Measurements from ENCODE around the gene PLVAP.

PLVAP gene

GRCh38 chr19:17348700-17349099 is 28.4 kb downstream of the PLVAP start:
- Mint-ChIP-seq H3K27me3 (peaks cover 67% of the 10 kb centered on the region), H3K4me1 (peaks cover 24% of the 10 kb centered on the region), H3K9me3 (no peaks in the 10 kb centered on the region), H3K4me3 (no peak overlapping the region), H3K27ac (no peak overlapping the region)
- DNase-seq (no peak), ATAC-seq (no peak)

GRCh38 chr19:17347877-17348276 is 29.3 kb downstream of the PLVAP start:
- DNase-seq = no peak
- no peaks in the 10 kb centered on the region for H3K9me3 Mint-ChIP-seq
- no peak for ATAC-seq
- H3K4me3 Mint-ChIP-seq = no peak overlapping the region
- no peak overlapping the region for H3K27ac Mint-ChIP-seq
- peaks cover 59% of the 10 kb centered on the region for H3K27me3 Mint-ChIP-seq
- peaks cover 24% of the 10 kb centered on the region for H3K4me1 Mint-ChIP-seq

- no peaks in the 10 kb centered on the region for H3K9me3 Mint-ChIP-seq
- DNase-seq (no peak), ATAC-seq (no peak)
- H3K4me1 Mint-ChIP-seq = peaks cover 24% of the 10 kb centered on the region
- no peak overlapping the region for H3K27ac Mint-ChIP-seq
- H3K27me3 Mint-ChIP-seq = peaks cover 54% of the 10 kb centered on the region
- no peak overlapping the region for H3K4me3 Mint-ChIP-seq
Measured at GRCh38 chr19:17347361-17347760, 29.8 kb downstream of the PLVAP start.

DNA sequence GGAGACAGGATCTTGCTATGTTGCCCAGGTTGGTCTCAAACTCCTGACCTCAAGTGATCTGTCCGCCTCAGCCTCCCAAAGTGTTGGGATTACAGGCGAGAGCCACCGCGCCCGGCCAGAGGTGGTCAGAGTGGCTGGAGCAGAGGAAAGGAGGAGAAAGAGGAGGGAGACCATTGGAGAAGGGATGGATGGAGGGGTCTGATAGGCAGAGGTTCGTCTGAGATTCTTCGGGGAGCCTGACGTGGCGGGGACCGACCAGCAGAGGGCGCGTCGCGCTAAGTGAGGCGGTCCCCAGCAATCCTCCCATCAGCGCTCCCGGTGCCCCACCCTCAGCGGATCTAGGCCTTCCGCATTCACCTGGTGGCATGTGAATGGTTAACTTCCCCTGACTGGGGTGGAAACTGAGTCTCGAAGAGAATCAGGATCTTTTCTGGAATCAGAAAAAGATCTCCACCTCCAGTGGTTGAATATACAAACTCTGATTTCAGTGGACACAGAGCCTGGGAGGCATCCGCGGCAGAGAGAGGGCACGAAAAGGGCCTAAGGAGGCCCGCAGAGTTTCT is 31.0 kb downstream of the PLVAP start:
- peak overlapping the region in 1 of 2 donors; percentile 21 for H3K27ac Mint-ChIP-seq
- peak; percentile 82 to 83 for DNase-seq
- peaks cover 42% of the 10 kb centered on the region for H3K27me3 Mint-ChIP-seq
- ATAC-seq = peak; percentile 97
- peaks cover 17% of the 10 kb centered on the region for H3K4me1 Mint-ChIP-seq
- H3K4me3 Mint-ChIP-seq = no peak overlapping the region
- no peaks in the 10 kb centered on the region for H3K9me3 Mint-ChIP-seq

GRCh38 chr19:17341845-17342244 is 35.3 kb downstream of the PLVAP start:
- no peak for DNase-seq
- no peaks in the 10 kb centered on the region for H3K27me3 Mint-ChIP-seq
- H3K9me3 Mint-ChIP-seq = no peaks in the 10 kb centered on the region
- H3K4me1 Mint-ChIP-seq = peaks cover 40% of the 10 kb centered on the region
- no peak overlapping the region for H3K27ac Mint-ChIP-seq
- no peak for ATAC-seq
- no peak overlapping the region for H3K4me3 Mint-ChIP-seq

GRCh38 chr19:17341386-17341785 is 35.8 kb downstream of the PLVAP start:
- ATAC-seq (no peak), DNase-seq (no peak)
- H3K4me3 Mint-ChIP-seq = no peak overlapping the region
- peaks cover 39% of the 10 kb centered on the region for H3K4me1 Mint-ChIP-seq
- H3K9me3 Mint-ChIP-seq = no peaks in the 10 kb centered on the region
- H3K27me3 Mint-ChIP-seq = no peaks in the 10 kb centered on the region
- no peak overlapping the region for H3K27ac Mint-ChIP-seq

- ATAC-seq (no peak), DNase-seq (no peak)
- Mint-ChIP-seq H3K9me3 (no peaks in the 10 kb centered on the region), H3K4me1 (peaks cover 39% of the 10 kb centered on the region), H3K4me3 (no peak overlapping the region), H3K27ac (no peak overlapping the region), H3K27me3 (no peaks in the 10 kb centered on the region)
Measured at GRCh38 chr19:17340871-17341357, 36.2 kb downstream of the PLVAP start.

GRCh38 chr19:17340302-17340870 is 36.8 kb downstream of the PLVAP start:
- Mint-ChIP-seq H3K27me3 (no peaks in the 10 kb centered on the region), H3K4me3 (no peak overlapping the region), H3K9me3 (no peaks in the 10 kb centered on the region), H3K4me1 (peaks cover 38% of the 10 kb centered on the region), H3K27ac (peak overlapping the region in 1 of 2 donors; percentile 42)
- no peak for DNase-seq
- no peak for ATAC-seq

DNA sequence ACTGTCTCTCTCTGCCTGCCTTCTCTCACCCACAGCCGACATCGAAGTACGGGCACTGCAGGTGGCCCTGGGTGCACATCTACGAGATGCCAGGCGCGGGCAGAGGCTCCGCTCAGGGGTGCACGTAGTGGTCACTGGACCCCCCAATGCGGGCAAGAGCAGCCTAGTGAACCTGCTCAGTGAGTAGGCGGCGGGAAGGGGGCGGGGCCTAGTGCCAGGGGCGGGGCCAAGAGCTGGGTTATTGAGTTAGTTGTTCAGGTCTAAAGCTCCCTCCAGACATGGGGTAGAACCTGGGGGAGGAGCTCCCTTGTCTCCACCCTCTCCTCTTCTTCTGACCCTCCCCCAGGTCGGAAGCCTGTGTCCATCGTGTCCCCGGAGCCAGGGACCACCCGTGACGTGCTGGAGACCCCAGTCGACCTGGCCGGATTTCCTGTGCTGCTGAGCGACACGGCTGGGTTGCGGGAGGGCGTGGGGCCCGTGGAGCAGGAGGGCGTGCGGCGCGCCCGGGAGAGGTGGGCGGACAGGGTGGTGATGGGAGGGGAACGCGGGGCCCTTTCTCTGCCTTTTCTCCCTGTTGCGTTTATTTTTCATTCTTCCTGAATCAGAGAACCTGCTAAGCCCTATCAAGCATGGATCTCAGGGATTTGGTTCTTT is 37.9 kb downstream of the PLVAP start:
- no peaks in the 10 kb centered on the region for H3K27me3 Mint-ChIP-seq
- ATAC-seq (no peak), DNase-seq (no peak)
- peak overlapping the region; percentile 91 to 95 for H3K4me3 Mint-ChIP-seq
- no peaks in the 10 kb centered on the region for H3K9me3 Mint-ChIP-seq
- peaks cover 47% of the 10 kb centered on the region for H3K4me1 Mint-ChIP-seq
- H3K27ac Mint-ChIP-seq = peak overlapping the region in 1 of 2 donors; percentile 7

- Mint-ChIP-seq H3K4me3 (peak overlapping the region; percentile 91 to 95), H3K9me3 (no peaks in the 10 kb centered on the region), H3K4me1 (peaks cover 53% of the 10 kb centered on the region), H3K27ac (peak overlapping the region in 1 of 2 donors; percentile 7), H3K27me3 (no peaks in the 10 kb centered on the region)
- no peak for DNase-seq
- no peak for ATAC-seq
Measured at GRCh38 chr19:17338433-17339078, 38.6 kb downstream of the PLVAP start.

GRCh38 chr19:17337675-17338432 is 39.3 kb downstream of the PLVAP start:
- peak overlapping the region; percentile 91 to 95 for H3K4me3 Mint-ChIP-seq
- ATAC-seq (peak; percentile 2), DNase-seq (peak; percentile 32 to 47)
- peaks cover 60% of the 10 kb centered on the region for H3K4me1 Mint-ChIP-seq
- H3K27me3 Mint-ChIP-seq = no peaks in the 10 kb centered on the region
- H3K9me3 Mint-ChIP-seq = no peaks in the 10 kb centered on the region
- H3K27ac Mint-ChIP-seq = peak overlapping the region; percentile 80 to 96

- H3K4me1 Mint-ChIP-seq = peaks cover 68% of the 10 kb centered on the region
- peak within 1 kb of the TSS; percentile 91 to 95 for H3K4me3 Mint-ChIP-seq
- DNase-seq = peak; percentile 93 to 96
- no peaks in the 10 kb centered on the region for H3K9me3 Mint-ChIP-seq
- no peaks in the 10 kb centered on the region for H3K27me3 Mint-ChIP-seq
- H3K27ac Mint-ChIP-seq = peak within 1 kb of the TSS; percentile 86 to 96
- ATAC-seq = peak; percentile 92
Measured at GRCh38 chr19:17336872-17337674, 40.1 kb downstream of the PLVAP start, which contains the start of gene GTPBP3. TSS of gene GTPBP3 (plus strand) at chr19:17337553. CDS start at chr19:17337612, 59 bp downstream.

GRCh38 chr19:17335575-17335974 is 41.6 kb downstream of the PLVAP start:
- Mint-ChIP-seq H3K4me1 (peaks cover 63% of the 10 kb centered on the region), H3K27ac (no peak overlapping the region), H3K9me3 (no peaks in the 10 kb centered on the region), H3K4me3 (peak overlapping the region; percentile 91 to 95), H3K27me3 (peaks cover 4% of the 10 kb centered on the region)
- ATAC-seq (no peak), DNase-seq (no peak)

Data from stimulated activated naive CD8-positive, alpha-beta T cell treated with anti-CD3 and anti-CD28 coated beads, Interleukin-15, amount 100 ng/mL, for 72 hours (primary cell).